ENCODE measurements around the gene IL3RA.
A peak's percentile ranks its signal among the peaks of the same experiment; 100 is the strongest.
"Not testable (repeated sequence)": the region's sequence is repeated elsewhere in the genome, so short reads cannot be mapped to it uniquely, and the experiment has no call there.

Gene IL3RA

DNA sequence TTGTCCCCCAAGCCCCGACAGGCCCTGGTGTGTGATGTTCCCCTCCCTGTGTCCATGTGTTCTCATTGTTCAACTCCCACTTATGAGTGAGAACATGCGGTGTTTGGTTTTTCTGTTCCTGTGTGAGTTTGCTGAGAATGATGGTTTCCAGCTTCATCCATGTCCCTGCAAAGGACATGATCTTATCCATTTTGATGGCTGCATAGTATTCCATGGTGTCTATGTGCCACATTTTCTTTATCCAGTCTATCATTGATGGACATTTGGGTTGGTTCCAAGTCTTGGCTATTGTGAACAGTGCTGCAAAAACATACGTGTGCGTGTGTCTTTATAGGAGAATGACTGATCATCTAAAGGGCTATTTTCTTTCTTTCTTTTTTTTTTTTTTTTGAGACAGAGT, 4.2 kb upstream of the IL3RA start:
- not testable (repeated sequence) for H3K9ac ChIP-seq (ENCODE audit: low read length); H3K27me3 ChIP-seq (ENCODE audit: control insufficient read depth, insufficient read depth, low read length); H3K27ac ChIP-seq (ENCODE audit: low read length); H3K4me3 ChIP-seq (ENCODE audit: low read length); H3K9me3 ChIP-seq (ENCODE audit: control insufficient read depth, low read depth, low read length); H3K36me3 ChIP-seq (ENCODE audit: control insufficient read depth, low read depth, low read length); H3K4me1 ChIP-seq (ENCODE audit: control insufficient read depth, low read depth, low read length)

DNA sequence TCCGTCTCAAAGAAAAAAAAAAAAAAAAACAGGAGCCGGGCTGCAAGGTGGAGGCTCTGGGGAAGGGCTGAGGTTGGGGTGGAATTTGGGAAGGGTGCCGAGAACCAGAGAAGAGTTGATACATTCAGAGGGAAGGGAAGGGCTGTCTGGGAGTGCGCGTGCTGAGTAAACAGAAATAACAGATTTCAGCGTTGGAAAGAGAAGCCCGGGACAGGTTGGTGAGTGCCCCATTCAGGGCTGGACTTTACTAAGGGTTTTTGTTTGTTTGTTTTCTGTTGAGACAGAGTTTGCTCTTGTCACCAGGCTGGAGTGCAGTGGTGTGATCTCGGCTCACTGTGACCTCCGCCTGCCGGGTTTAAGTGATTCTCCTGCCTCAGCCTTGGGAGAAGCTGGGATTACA, 1.7 kb upstream of the IL3RA start:
- Histone ChIP-seq H3K4me3 (ENCODE audit: low read length) (no peak overlapping the region), H3K4me1 (ENCODE audit: control insufficient read depth, low read depth, low read length) (no peaks in the 10 kb centered on the region)

DNA sequence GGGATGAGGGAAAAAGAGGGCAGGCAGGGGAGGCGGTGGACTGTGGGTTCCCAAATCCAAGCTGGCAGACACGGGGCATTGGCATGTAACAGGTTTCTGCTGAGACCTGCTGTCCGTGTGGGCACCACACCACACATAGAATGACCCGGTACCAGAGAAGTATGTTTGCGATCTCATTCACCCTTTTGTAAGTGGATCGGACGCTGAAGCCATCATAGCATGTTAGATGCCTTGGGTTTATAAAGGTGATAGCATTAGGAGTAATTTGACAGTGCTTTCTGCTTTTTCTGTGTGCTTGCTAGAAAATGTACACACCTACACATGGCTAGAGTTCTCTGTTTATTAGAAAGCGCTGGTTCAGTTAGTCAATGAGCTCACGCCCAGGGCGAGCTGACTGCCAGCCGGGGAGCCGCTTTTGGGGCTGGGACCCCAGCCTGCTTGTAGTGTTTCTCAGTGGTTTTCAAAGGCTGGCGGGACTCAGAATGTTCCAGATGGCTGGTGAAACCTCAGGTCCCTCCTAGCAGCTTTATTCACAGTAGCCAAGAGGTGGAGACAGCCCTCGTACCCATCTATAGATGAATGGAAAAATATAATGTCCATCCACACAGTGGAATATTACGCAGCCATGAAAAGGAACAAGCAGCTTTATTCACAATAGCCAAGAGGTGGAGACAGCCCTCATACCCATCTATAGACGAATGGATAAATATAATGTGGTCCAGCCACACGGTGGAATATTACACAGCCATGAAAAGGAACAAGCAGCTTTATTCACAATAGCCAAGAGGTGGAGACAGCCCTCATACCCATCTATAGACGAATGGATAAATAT, 579 bp downstream of the IL3RA start:
- H3K9ac ChIP-seq (ENCODE audit: low read length): no peak overlapping the region
- no peaks in the 10 kb centered on the region for H3K36me3 ChIP-seq (ENCODE audit: control insufficient read depth, low read depth, low read length)
- no peak overlapping the region for H3K4me3 ChIP-seq (ENCODE audit: low read length)
- no peak overlapping the region for H3K27ac ChIP-seq (ENCODE audit: low read length)
- peaks cover 5% of the 10 kb centered on the region for H3K9me3 ChIP-seq (ENCODE audit: control insufficient read depth, low read depth, low read length)
- no peaks in the 10 kb centered on the region for H3K27me3 ChIP-seq (ENCODE audit: control insufficient read depth, insufficient read depth, low read length)
- no peaks in the 10 kb centered on the region for H3K4me1 ChIP-seq (ENCODE audit: control insufficient read depth, low read depth, low read length)

More for the DNA sequence above, 1.7 kb upstream of the IL3RA start:
- no peaks in the 10 kb centered on the region for H3K36me3 ChIP-seq (ENCODE audit: control insufficient read depth, low read depth, low read length)
- no peaks in the 10 kb centered on the region for H3K27me3 ChIP-seq (ENCODE audit: control insufficient read depth, insufficient read depth, low read length)
- no peak overlapping the region for H3K27ac ChIP-seq (ENCODE audit: low read length)
- no peak overlapping the region for H3K9ac ChIP-seq (ENCODE audit: low read length)
- H3K9me3 ChIP-seq (ENCODE audit: control insufficient read depth, low read depth, low read length): peaks cover 5% of the 10 kb centered on the region

DNA sequence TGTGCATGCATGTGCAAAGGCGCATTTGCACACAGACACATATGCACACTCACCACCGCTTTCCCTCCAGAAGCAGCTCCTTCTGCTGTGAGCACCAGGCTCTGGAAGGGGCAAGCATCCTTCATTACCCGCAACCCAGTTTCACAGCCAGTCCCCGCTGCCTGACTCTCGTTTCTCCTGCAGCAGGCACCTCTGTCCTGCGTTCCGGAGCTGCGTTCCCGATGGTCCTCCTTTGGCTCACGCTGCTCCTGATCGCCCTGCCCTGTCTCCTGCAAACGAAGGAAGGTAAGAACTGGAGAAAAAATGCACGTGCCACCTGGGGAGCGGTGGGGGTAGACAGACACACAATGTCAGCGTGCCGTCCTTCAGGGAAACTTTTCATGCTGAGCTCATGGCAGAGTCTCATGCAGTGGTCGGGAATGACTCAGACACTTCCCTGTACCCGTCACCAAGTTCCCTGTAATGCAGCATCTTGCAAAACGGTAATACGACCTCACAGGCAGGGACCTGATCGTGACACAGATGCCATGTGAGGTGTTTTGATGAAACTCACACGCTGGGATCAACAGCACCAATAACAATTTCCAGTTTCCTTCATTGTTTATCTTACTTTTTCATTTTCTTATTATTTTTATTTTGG, 5.1 kb downstream of the IL3RA start:
- H3K4me1 ChIP-seq (ENCODE audit: control insufficient read depth, low read depth, low read length): no peaks in the 10 kb centered on the region
- no peak overlapping the region for H3K4me3 ChIP-seq (ENCODE audit: low read length)
- H3K9me3 ChIP-seq (ENCODE audit: control insufficient read depth, low read depth, low read length): peaks cover 5% of the 10 kb centered on the region
- H3K9ac ChIP-seq (ENCODE audit: low read length): no peak overlapping the region
- no peaks in the 10 kb centered on the region for H3K36me3 ChIP-seq (ENCODE audit: control insufficient read depth, low read depth, low read length)
- H3K27ac ChIP-seq (ENCODE audit: low read length): no peak overlapping the region
- H3K27me3 ChIP-seq (ENCODE audit: control insufficient read depth, insufficient read depth, low read length): no peaks in the 10 kb centered on the region

DNA sequence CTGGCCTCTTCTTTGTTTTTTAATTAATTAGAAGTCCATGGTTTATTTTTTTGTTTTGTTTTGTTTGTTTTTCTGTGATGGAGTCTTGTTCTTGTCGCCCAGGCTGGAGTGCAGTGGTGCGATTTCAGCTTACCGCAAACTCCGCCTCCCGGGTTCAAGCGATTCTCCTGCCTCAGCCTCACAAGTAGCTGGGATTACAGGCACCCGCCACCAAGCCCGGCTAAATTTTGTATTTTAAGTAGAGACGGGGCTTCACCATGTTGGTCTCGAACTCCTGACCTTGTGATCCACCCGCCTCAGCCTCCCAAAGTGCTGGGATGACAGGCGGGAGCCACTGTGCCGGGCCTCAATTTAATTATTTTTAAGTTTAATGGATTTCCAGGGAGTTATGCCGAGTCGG, 13.0 kb downstream of the IL3RA start:
- H3K27me3 ChIP-seq (ENCODE audit: control insufficient read depth, insufficient read depth, low read length); H3K27ac ChIP-seq (ENCODE audit: low read length); H3K4me1 ChIP-seq (ENCODE audit: control insufficient read depth, low read depth, low read length); H3K9me3 ChIP-seq (ENCODE audit: control insufficient read depth, low read depth, low read length); H3K36me3 ChIP-seq (ENCODE audit: control insufficient read depth, low read depth, low read length); H3K4me3 ChIP-seq (ENCODE audit: low read length); H3K9ac ChIP-seq (ENCODE audit: low read length): not testable (repeated sequence)

DNA sequence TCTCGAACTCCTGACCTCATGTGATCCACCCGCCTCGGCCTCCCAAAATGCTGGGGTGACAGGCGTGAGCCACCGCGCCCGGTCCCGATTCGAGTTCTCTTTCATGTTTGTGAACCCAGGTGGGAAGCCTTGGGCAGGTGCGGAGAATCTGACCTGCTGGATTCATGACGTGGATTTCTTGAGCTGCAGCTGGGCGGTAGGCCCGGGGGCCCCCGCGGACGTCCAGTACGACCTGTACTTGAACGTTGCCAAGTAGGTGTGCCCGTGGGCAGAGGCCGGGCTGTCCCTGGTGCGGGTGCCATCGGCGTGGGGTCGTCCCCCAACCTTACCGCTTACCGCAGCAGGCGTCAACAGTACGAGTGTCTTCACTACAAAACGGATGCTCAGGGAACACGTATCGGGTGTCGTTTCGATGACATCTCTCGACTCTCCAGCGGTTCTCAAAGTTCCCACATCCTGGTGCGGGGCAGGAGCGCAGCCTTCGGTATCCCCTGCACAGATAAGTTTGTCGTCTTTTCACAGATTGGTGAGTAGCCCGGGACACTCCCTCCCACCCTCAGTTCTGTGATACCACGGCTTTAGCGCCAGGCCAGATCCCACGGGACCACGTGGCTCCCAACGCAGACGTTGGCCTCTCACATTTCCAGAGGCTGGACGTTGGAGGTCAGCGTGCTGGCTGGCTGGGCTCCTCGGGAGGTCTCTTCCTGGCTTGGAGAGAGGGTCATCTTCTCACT, 15.6 kb downstream of the IL3RA start:
- H3K4me1 ChIP-seq (ENCODE audit: control insufficient read depth, low read depth, low read length): peaks cover 6% of the 10 kb centered on the region
- no peaks in the 10 kb centered on the region for H3K36me3 ChIP-seq (ENCODE audit: control insufficient read depth, low read depth, low read length)
- no peak overlapping the region for H3K9ac ChIP-seq (ENCODE audit: low read length)
- H3K4me3 ChIP-seq (ENCODE audit: low read length): no peak overlapping the region
- no peaks in the 10 kb centered on the region for H3K9me3 ChIP-seq (ENCODE audit: control insufficient read depth, low read depth, low read length)
- H3K27ac ChIP-seq (ENCODE audit: low read length): no peak overlapping the region
- no peaks in the 10 kb centered on the region for H3K27me3 ChIP-seq (ENCODE audit: control insufficient read depth, insufficient read depth, low read length)

DNA sequence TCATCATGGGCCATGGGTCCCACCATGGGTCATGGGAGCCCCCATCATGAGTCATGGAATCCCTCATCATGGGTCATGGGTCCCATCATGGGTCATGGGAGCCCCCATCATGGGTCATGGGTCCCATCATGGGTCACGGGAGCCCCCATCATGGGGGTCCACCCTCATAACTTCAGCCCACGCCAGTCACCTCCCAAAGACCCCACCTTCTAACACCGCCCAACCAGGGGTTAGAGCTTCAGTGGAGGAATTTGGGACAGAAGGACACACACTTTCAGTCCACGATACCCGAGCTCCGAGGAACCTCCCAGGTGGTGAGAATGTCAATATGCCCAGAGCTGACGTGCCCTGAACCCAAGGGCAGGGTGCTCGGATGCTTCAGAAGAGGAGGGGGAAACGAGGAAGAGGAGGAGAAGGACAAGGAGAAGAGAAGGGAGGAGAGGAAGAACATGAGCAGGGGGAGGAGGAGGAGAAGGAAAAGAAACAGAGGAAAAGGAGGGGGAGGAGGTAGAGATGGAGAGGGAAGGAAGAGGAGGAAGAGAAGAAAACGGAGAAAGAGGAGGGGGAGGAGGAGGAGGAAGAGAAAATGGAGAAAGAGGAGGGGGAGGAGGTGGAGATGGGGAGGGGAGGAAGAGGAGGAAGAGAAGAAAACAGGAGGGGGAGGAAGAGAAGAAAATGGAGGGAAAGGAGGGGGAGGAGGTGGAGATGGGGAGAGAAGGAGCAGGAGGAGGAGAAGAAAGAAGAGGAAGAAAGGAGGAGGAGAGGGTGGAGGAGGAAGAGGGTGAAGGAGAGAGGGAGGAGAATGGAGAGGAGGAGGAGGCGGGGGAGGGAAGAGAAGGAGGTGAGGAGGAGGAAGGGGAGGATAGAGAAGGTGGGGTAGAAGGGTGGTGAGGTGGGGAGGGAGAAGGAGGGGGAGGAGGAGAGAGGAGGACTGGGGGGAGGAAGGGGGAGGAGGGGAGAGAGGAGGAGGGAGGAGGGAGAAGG, 17.7 kb downstream of the IL3RA start:
- H3K4me1 ChIP-seq (ENCODE audit: control insufficient read depth, low read depth, low read length): peaks cover 6% of the 10 kb centered on the region
- no peak overlapping the region for H3K4me3 ChIP-seq (ENCODE audit: low read length)
- no peak overlapping the region for H3K9ac ChIP-seq (ENCODE audit: low read length)
- no peaks in the 10 kb centered on the region for H3K36me3 ChIP-seq (ENCODE audit: control insufficient read depth, low read depth, low read length)
- H3K27ac ChIP-seq (ENCODE audit: low read length): no peak overlapping the region
- H3K9me3 ChIP-seq (ENCODE audit: control insufficient read depth, low read depth, low read length): no peaks in the 10 kb centered on the region
- H3K27me3 ChIP-seq (ENCODE audit: control insufficient read depth, insufficient read depth, low read length): no peaks in the 10 kb centered on the region

DNA sequence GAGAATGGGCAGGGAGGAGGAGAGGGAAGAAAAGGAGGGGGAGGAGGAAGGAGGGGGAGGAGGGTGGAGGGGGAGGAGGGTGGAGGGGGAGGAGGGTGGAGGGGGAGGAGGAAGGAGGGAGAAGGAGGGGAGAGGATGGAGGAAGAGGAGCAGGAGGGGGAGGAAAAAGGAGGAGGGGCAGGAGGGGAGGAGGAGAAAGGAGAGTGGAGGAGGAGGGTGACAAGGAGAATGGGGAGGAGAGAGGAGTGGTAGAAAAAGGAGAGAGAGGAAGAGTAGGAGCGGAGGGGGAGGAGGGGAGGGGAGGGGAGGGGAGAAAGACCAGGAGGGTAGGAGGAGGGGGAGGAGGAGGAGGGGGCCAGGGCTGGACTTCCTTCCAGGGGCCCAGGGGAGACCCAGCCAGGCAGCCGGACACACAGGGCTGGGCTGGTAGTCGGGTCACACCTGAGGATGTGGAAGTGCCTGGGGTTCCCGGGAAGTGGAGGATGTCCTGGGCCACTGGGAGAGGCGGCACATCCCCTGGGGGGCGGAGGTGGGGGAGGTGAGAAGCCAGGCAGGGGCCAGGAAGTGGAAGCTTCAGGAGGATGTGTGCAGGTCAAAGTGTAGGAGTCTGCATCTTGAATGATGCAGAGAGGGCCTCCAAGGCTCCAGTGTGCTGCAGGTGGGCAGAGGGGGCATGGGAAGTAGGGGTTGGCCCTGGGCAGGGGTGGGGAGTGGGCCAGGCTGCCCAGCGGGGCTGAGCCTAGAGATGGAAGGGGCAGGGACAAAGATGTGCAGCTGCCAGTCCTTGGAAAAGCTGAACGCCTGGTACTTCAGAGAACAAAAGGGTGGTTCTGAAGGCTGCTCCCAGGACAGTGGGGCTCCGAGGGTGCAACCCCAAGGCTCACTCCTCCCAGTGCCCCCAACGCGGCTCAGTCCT, 18.8 kb downstream of the IL3RA start:
- Histone ChIP-seq H3K27ac (ENCODE audit: low read length) (peak overlapping the region; percentile 24), H3K4me3 (ENCODE audit: low read length) (peak overlapping the region; percentile 13), H3K27me3 (ENCODE audit: control insufficient read depth, insufficient read depth, low read length) (no peaks in the 10 kb centered on the region), H3K9me3 (ENCODE audit: control insufficient read depth, low read depth, low read length) (no peaks in the 10 kb centered on the region), H3K4me1 (ENCODE audit: control insufficient read depth, low read depth, low read length) (peaks cover 6% of the 10 kb centered on the region), H3K36me3 (ENCODE audit: control insufficient read depth, low read depth, low read length) (no peaks in the 10 kb centered on the region), H3K9ac (ENCODE audit: low read length) (peak overlapping the region; percentile 17)

DNA sequence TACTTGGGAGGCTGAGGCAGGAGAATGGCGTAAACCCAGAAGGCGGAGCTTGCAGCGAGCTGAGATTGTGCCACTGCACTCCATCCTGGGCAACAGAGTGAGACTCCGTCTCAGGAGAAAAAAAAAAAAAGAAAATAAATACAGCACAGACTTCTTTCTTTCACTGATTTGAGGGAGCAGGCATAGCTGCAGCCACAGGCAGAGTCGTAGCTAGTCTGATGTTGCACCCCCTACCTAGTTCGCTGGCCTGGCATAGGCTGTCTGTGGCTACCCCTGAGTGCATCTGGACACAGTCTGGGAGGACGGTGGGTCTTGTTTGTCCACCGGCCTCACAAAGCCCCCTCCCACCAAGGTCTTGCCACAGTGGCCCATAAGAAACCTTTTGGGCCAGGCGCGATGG, 21.4 kb downstream of the IL3RA start:
- no peak overlapping the region for H3K27ac ChIP-seq (ENCODE audit: low read length)
- no peaks in the 10 kb centered on the region for H3K36me3 ChIP-seq (ENCODE audit: control insufficient read depth, low read depth, low read length)
- no peaks in the 10 kb centered on the region for H3K9me3 ChIP-seq (ENCODE audit: control insufficient read depth, low read depth, low read length)
- no peak overlapping the region for H3K4me3 ChIP-seq (ENCODE audit: low read length)
- H3K4me1 ChIP-seq (ENCODE audit: control insufficient read depth, low read depth, low read length): peaks cover 6% of the 10 kb centered on the region
- H3K27me3 ChIP-seq (ENCODE audit: control insufficient read depth, insufficient read depth, low read length): no peaks in the 10 kb centered on the region
- no peak overlapping the region for H3K9ac ChIP-seq (ENCODE audit: low read length)

DNA sequence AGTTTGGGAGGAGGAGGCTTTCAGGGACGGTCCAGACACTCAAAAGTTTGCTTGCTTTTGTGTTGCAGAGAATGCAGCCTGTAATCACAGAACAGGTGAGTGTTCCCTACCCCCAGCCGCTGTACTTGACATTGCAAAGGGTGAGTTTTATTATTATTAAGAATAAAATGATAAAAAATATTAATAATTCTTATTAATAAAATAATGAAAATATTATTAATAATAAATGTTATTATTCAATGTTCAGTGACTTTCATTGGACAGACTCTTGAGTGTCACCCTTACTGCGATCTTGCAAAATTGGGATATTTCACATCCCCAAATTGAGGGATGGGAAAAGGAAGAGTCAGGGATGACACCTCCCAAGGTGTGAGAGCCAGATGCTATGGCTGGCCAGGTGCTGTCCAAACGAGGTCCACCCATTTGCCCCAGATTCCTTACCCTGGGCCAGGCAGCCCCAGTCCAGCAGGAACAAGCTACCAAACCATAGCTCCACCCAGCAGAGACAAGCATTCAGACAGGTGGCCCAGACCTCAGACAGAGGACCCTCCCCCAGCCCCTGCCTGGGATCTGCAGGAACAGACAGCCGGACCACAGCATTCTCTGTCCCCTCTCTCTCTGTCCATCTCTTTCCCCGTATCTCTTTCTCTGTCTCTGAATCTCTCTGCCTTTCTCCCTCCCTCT, 22.4 kb downstream of the IL3RA start:
- no peak overlapping the region for H3K4me3 ChIP-seq (ENCODE audit: low read length)
- no peaks in the 10 kb centered on the region for H3K9me3 ChIP-seq (ENCODE audit: control insufficient read depth, low read depth, low read length)
- no peaks in the 10 kb centered on the region for H3K27me3 ChIP-seq (ENCODE audit: control insufficient read depth, insufficient read depth, low read length)
- H3K9ac ChIP-seq (ENCODE audit: low read length): no peak overlapping the region
- H3K4me1 ChIP-seq (ENCODE audit: control insufficient read depth, low read depth, low read length): peaks cover 6% of the 10 kb centered on the region
- no peak overlapping the region for H3K27ac ChIP-seq (ENCODE audit: low read length)
- no peaks in the 10 kb centered on the region for H3K36me3 ChIP-seq (ENCODE audit: control insufficient read depth, low read depth, low read length)

Measured in iPS-18a (cell line).